ENCODE results near the gene GLUL.

GLUL gene

GRCh38 chr1:182391362-182392049 lies at the start of gene GLUL:
Gene GLUL (minus strand): TSS chr1:182391790. CDS start chr1:182388737, 3,053 bp downstream.
- peak; percentile 94 for ATAC-seq

GRCh38 chr1:182438326-182438725 lies 46.7 kb upstream of the GLUL start:
- no peak for ATAC-seq
- no peak for TF ChIP-seq RARB (CRISPR knock-in tag; IDR thresholded peaks at IDR 0.05)
- no peak for TF ChIP-seq PPARA (CRISPR knock-in tag; IDR thresholded peaks at IDR 0.05; ENCODE audit: borderline replicate concordance)
- TF ChIP-seq ZNF8 (CRISPR knock-in tag; IDR thresholded peaks at IDR 0.05): no peak
- no peak for TF ChIP-seq ZC3H10 (CRISPR knock-in tag; IDR thresholded peaks at IDR 0.05)
- TF ChIP-seq, protein P1, sequence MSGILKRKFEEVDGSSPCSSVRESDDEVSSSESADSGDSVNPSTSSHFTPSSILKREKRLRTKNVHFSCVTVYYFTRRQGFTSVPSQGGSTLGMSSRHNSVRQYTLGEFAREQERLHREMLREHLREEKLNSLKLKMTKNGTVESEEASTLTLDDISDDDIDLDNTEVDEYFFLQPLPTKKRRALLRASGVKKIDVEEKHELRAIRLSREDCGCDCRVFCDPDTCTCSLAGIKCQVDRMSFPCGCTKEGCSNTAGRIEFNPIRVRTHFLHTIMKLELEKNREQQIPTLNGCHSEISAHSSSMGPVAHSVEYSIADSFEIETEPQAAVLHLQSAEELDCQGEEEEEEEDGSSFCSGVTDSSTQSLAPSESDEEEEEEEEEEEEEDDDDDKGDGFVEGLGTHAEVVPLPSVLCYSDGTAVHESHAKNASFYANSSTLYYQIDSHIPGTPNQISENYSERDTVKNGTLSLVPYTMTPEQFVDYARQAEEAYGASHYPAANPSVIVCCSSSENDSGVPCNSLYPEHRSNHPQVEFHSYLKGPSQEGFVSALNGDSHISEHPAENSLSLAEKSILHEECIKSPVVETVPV (CRISPR knock-in tag; IDR thresholded peaks at IDR 0.05): no peak
- TF ChIP-seq ZFP3 (CRISPR knock-in tag; IDR thresholded peaks at IDR 0.05): no peak
- no peak for TF ChIP-seq ISL1 (CRISPR knock-in tag; IDR thresholded peaks at IDR 0.05)
- no peak for TF ChIP-seq GLIS3 (CRISPR knock-in tag; IDR thresholded peaks at IDR 0.05)
- TF ChIP-seq ESRRG (CRISPR knock-in tag; IDR thresholded peaks at IDR 0.05): no peak
- TF ChIP-seq, protein P2, sequence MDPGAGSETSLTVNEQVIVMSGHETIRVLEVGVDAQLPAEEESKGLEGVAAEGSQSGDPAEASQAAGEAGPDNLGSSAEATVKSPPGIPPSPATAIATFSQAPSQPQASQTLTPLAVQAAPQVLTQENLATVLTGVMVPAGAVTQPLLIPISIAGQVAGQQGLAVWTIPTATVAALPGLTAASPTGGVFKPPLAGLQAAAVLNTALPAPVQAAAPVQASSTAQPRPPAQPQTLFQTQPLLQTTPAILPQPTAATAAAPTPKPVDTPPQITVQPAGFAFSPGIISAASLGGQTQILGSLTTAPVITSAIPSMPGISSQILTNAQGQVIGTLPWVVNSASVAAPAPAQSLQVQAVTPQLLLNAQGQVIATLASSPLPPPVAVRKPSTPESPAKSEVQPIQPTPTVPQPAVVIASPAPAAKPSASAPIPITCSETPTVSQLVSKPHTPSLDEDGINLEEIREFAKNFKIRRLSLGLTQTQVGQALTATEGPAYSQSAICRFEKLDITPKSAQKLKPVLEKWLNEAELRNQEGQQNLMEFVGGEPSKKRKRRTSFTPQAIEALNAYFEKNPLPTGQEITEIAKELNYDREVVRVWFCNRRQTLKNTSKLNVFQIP (CRISPR knock-in tag; IDR thresholded peaks at IDR 0.05; ENCODE audit: borderline replicate concordance, low read depth): no peak
- no peak for TF ChIP-seq OSR1 (CRISPR knock-in tag; IDR thresholded peaks at IDR 0.05)

More at GRCh38 chr1:182391362-182392049, at the start of gene GLUL:
- TF ChIP-seq ZNF8 (CRISPR knock-in tag; IDR thresholded peaks at IDR 0.05) (no peak), ZFP30 (CRISPR knock-in tag; IDR thresholded peaks at IDR 0.05) (no peak), ISL1 (CRISPR knock-in tag; IDR thresholded peaks at IDR 0.05) (no peak), TOX (CRISPR knock-in tag; IDR thresholded peaks at IDR 0.05; ENCODE audit: borderline replicate concordance) (peak; percentile 57; the same call in 1 of the 2 replicates), CSDC2 (CRISPR knock-in tag; IDR thresholded peaks at IDR 0.05) (no peak), ESRRG (CRISPR knock-in tag; IDR thresholded peaks at IDR 0.05) (no peak), TCF4 (CRISPR knock-in tag; IDR thresholded peaks at IDR 0.05; ENCODE audit: borderline replicate concordance) (no peak), GLIS3 (CRISPR knock-in tag; IDR thresholded peaks at IDR 0.05) (peak; percentile 37; the same call in 1 of the 2 replicates), SNAI2 (CRISPR knock-in tag; IDR thresholded peaks at IDR 0.05) (no peak), ZFP3 (CRISPR knock-in tag; IDR thresholded peaks at IDR 0.05) (no peak)
- TF ChIP-seq, protein P3, sequence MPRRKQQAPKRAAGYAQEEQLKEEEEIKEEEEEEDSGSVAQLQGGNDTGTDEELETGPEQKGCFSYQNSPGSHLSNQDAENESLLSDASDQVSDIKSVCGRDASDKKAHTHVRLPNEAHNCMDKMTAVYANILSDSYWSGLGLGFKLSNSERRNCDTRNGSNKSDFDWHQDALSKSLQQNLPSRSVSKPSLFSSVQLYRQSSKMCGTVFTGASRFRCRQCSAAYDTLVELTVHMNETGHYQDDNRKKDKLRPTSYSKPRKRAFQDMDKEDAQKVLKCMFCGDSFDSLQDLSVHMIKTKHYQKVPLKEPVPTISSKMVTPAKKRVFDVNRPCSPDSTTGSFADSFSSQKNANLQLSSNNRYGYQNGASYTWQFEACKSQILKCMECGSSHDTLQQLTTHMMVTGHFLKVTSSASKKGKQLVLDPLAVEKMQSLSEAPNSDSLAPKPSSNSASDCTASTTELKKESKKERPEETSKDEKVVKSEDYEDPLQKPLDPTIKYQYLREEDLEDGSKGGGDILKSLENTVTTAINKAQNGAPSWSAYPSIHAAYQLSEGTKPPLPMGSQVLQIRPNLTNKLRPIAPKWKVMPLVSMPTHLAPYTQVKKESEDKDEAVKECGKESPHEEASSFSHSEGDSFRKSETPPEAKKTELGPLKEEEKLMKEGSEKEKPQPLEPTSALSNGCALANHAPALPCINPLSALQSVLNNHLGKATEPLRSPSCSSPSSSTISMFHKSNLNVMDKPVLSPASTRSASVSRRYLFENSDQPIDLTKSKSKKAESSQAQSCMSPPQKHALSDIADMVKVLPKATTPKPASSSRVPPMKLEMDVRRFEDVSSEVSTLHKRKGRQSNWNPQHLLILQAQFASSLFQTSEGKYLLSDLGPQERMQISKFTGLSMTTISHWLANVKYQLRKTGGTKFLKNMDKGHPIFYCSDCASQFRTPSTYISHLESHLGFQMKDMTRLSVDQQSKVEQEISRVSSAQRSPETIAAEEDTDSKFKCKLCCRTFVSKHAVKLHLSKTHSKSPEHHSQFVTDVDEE (CRISPR knock-in tag; IDR thresholded peaks at IDR 0.05): no peak
- TF ChIP-seq, protein P1 (CRISPR knock-in tag; IDR thresholded peaks at IDR 0.05): no peak
- TF ChIP-seq, protein P2 (CRISPR knock-in tag; IDR thresholded peaks at IDR 0.05; ENCODE audit: borderline replicate concordance, low read depth): 0 out of 2 replicates have a peak, but pooled peaks have one; percentile 65
- TF ChIP-seq, protein P4, sequence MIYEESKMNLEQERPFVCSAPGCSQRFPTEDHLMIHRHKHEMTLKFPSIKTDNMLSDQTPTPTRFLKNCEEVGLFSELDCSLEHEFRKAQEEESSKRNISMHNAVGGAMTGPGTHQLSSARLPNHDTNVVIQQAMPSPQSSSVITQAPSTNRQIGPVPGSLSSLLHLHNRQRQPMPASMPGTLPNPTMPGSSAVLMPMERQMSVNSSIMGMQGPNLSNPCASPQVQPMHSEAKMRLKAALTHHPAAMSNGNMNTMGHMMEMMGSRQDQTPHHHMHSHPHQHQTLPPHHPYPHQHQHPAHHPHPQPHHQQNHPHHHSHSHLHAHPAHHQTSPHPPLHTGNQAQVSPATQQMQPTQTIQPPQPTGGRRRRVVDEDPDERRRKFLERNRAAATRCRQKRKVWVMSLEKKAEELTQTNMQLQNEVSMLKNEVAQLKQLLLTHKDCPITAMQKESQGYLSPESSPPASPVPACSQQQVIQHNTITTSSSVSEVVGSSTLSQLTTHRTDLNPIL (CRISPR knock-in tag; IDR thresholded peaks at IDR 0.05; ENCODE audit: low read depth): no peak
- TF ChIP-seq, protein P5, sequence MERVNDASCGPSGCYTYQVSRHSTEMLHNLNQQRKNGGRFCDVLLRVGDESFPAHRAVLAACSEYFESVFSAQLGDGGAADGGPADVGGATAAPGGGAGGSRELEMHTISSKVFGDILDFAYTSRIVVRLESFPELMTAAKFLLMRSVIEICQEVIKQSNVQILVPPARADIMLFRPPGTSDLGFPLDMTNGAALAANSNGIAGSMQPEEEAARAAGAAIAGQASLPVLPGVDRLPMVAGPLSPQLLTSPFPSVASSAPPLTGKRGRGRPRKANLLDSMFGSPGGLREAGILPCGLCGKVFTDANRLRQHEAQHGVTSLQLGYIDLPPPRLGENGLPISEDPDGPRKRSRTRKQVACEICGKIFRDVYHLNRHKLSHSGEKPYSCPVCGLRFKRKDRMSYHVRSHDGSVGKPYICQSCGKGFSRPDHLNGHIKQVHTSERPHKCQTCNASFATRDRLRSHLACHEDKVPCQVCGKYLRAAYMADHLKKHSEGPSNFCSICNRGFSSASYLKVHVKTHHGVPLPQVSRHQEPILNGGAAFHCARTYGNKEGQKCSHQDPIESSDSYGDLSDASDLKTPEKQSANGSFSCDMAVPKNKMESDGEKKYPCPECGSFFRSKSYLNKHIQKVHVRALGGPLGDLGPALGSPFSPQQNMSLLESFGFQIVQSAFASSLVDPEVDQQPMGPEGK (CRISPR knock-in tag; IDR thresholded peaks at IDR 0.05; ENCODE audit: borderline replicate concordance): peak; percentile 60; the same call in 1 of the 2 replicates
